Panc1 (cell line): ENCODE measurements around the gene LEPROT. TPM values are rescaled to one million over a fixed set of nuclear protein-coding genes. Genes with fewer than 3 reads are reported as not detected.

Experiments used
- ATAC-seq: fragments of 200-7000 bp; cut with Tn5 transposase; 2 replicates; pipeline ENCODE4 v1.9.1; 2020; ENCODE audit warnings: mild to moderate bottlenecking, moderate library complexity
- BruUV-seq: library from RNA; stranded (reverse); fragments of 400-500 nt; replicated peaks from 2 replicates; lab custom pipeline; 2021; lab: Mats Ljungman, UMichigan
- CTCF ChIA-PET: fragments of 300-600 bp; sonication (Branson Sonifier 250); formaldehyde crosslinking; loops from one replicate; lab custom pipeline; 2022; ENCODE audit warnings: antibody characterized with exemption; lab: Charles Lee
- POLR2A ChIA-PET: fragments of 300-600 bp; sonication (Branson Sonifier 250); formaldehyde crosslinking; loops from one replicate; lab custom pipeline; 2022; ENCODE audit warnings: antibody characterized with exemption; lab: Charles Lee
- DNase-seq: peaks from one replicate; pipeline ENCODE4 v3.0.0-alpha.2; 2010; ENCODE audit warnings: low read depth, low spot score
- H3K27ac ChIP-seq: 2 replicates; pipeline ENCODE4 v1.5.1; 2011; ENCODE audit warnings: mild to moderate bottlenecking, low read length, inconsistent platforms
- H3K27me3 ChIP-seq: fragments of 200-500 bp; sonication (Bioruptor generic); 2 replicates; pipeline ENCODE4 v1.6.0; 2014; ENCODE audit warnings: low read length, inconsistent platforms; ENCODE audit not compliant: control insufficient read depth, insufficient read depth
- H3K36me3 ChIP-seq: fragments of 200-500 bp; sonication (Bioruptor generic); 2 replicates; pipeline ENCODE4 v1.5.1; 2014; ENCODE audit warnings: inconsistent platforms, mild to moderate bottlenecking, low read length, moderate library complexity; ENCODE audit not compliant: control insufficient read depth, insufficient read depth
- H3K4me1 ChIP-seq: 2 replicates; pipeline ENCODE4 v1.5.1; 2011; ENCODE audit warnings: inconsistent platforms, mild to moderate bottlenecking, low read length, moderate library complexity; ENCODE audit not compliant: control insufficient read depth, insufficient read depth
- H3K4me3 ChIP-seq, 2 experiments: 2 replicates each; pipeline ENCODE4 v1.5.1; 2011 to 2012; ENCODE audit warnings: low read depth in 2 of 2, low read length in 2 of 2, mild to moderate bottlenecking in 2 of 2, inconsistent platforms in 1 of 2, moderate library complexity in 1 of 2
- H3K9me3 ChIP-seq: fragments of 200-500 bp; sonication (Bioruptor generic); 2 replicates; pipeline ENCODE4 v1.5.1; 2014; ENCODE audit warnings: low read depth, mild to moderate bottlenecking, inconsistent platforms, low read length, moderate library complexity; ENCODE audit not compliant: control insufficient read depth, insufficient read depth
- POLR2AphosphoS5 ChIP-seq: IDR thresholded peaks from 2 replicates; pipeline ENCODE4 v1.6.1; 2012; ENCODE audit warnings: mild to moderate bottlenecking, low read depth, low read length, moderate library complexity
- SIN3A ChIP-seq: IDR thresholded peaks from 2 replicates; pipeline ENCODE4 v1.6.1; 2012; ENCODE audit warnings: low read depth, mild to moderate bottlenecking, low read length, moderate library complexity, borderline replicate concordance; ENCODE audit not compliant: insufficient read depth
- TCF7L2 ChIP-seq: IDR thresholded peaks from 2 replicates; pipeline ENCODE4 v1.6.1; 2011; ENCODE audit warnings: mild to moderate bottlenecking, low read depth, low read length, inconsistent platforms
- in situ Hi-C: cut with HindIII; loops from 2 replicates; pipeline ENCODE4 v1.10.0; 2016; ENCODE audit warnings: low sequenced_read_pairs, low pct_unique_long_range_greater_than_20kb
- intact Hi-C: fragments of 100-400 bp; cut with micrococcal nuclease; formaldehyde crosslinking; loops from one replicate; pipeline ENCODE4 v1.10.0; 2022; ENCODE audit not compliant: unreplicated experiment
- total RNA-seq: library from RNA; stranded (reverse); gene quantifications from one replicate; pipeline ENCODE4 v1.2.1, GENCODE V29; 2021; ENCODE audit not compliant: unreplicated experiment
- TF ChIP-seq, protein P1 (sequence below): fragments of 450-650 bp; IDR thresholded peaks from 2 replicates; pipeline ENCODE4 v1.5.1; 2017; ENCODE audit warnings: mild to moderate bottlenecking
- TF ChIP-seq, protein P2 (sequence below), 2 experiments: IDR thresholded peaks; 2 replicates each; pipeline ENCODE4 v1.6.1; 2011 to 2012; ENCODE audit warnings: low read depth in 2 of 2, control low read depth in 1 of 2, low read length in 1 of 2, mild to moderate bottlenecking in 1 of 2, moderate library complexity in 1 of 2; ENCODE audit not compliant: insufficient read depth in 1 of 2

The LEPROT gene
- total RNA-seq, 1 experiment from 2014 or later: 53.6 TPM

DNA sequence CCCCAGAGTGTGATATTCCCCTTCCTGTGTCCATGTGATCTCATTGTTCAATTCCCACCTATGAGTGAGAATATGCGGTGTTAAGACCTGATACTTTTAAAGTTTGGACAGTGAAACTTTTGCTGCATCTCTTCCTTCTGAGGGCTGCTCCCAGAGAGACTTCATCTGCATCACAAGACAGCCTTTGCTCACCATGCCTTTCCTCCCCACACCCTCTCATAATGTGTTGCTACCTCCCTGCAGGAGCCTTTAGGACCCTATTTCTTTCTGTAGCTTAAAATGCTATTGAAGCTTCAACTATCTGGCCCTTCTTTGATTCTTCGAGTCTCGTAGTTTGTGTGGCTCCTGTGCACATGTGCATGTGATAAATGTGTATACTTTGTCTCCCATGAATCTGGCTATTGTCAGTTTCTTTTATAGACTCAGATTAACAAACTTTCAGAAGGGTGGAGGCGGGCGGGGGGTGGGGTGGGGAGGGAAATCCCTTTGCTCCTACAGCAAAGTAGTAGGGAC is 23.7 kb downstream of the LEPROT start:
- DNase-seq (no peak), ATAC-seq (no peak)
- intact Hi-C loops (no loop called here), in situ Hi-C loops (no loop called here)
- TF ChIP-seq POLR2AphosphoS5 (no peak), SIN3A (no peak), TCF7L2 (no peak)
- TF ChIP-seq, protein P1, sequence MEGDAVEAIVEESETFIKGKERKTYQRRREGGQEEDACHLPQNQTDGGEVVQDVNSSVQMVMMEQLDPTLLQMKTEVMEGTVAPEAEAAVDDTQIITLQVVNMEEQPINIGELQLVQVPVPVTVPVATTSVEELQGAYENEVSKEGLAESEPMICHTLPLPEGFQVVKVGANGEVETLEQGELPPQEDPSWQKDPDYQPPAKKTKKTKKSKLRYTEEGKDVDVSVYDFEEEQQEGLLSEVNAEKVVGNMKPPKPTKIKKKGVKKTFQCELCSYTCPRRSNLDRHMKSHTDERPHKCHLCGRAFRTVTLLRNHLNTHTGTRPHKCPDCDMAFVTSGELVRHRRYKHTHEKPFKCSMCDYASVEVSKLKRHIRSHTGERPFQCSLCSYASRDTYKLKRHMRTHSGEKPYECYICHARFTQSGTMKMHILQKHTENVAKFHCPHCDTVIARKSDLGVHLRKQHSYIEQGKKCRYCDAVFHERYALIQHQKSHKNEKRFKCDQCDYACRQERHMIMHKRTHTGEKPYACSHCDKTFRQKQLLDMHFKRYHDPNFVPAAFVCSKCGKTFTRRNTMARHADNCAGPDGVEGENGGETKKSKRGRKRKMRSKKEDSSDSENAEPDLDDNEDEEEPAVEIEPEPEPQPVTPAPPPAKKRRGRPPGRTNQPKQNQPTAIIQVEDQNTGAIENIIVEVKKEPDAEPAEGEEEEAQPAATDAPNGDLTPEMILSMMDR: no peak
- TF ChIP-seq, protein P2, sequence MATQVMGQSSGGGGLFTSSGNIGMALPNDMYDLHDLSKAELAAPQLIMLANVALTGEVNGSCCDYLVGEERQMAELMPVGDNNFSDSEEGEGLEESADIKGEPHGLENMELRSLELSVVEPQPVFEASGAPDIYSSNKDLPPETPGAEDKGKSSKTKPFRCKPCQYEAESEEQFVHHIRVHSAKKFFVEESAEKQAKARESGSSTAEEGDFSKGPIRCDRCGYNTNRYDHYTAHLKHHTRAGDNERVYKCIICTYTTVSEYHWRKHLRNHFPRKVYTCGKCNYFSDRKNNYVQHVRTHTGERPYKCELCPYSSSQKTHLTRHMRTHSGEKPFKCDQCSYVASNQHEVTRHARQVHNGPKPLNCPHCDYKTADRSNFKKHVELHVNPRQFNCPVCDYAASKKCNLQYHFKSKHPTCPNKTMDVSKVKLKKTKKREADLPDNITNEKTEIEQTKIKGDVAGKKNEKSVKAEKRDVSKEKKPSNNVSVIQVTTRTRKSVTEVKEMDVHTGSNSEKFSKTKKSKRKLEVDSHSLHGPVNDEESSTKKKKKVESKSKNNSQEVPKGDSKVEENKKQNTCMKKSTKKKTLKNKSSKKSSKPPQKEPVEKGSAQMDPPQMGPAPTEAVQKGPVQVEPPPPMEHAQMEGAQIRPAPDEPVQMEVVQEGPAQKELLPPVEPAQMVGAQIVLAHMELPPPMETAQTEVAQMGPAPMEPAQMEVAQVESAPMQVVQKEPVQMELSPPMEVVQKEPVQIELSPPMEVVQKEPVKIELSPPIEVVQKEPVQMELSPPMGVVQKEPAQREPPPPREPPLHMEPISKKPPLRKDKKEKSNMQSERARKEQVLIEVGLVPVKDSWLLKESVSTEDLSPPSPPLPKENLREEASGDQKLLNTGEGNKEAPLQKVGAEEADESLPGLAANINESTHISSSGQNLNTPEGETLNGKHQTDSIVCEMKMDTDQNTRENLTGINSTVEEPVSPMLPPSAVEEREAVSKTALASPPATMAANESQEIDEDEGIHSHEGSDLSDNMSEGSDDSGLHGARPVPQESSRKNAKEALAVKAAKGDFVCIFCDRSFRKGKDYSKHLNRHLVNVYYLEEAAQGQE (IDR thresholded peaks at IDR 0.05; ENCODE audit: insufficient read depth in 1 of 2, low read depth in 2 of 2, low read length in 1 of 2): no peak
- CTCF ChIA-PET: no interaction called here
- Histone ChIP-seq H3K27me3 (no peaks in the 10 kb centered on the region), H3K9me3 (no peaks in the 10 kb centered on the region), H3K4me1 (no peaks in the 10 kb centered on the region), H3K4me3 (no peak overlapping the region), H3K36me3 (no peaks in the 10 kb centered on the region), H3K27ac (no peak overlapping the region)
- no TSS peak for BruUV-seq
- POLR2A ChIA-PET: no interaction called here

DNA sequence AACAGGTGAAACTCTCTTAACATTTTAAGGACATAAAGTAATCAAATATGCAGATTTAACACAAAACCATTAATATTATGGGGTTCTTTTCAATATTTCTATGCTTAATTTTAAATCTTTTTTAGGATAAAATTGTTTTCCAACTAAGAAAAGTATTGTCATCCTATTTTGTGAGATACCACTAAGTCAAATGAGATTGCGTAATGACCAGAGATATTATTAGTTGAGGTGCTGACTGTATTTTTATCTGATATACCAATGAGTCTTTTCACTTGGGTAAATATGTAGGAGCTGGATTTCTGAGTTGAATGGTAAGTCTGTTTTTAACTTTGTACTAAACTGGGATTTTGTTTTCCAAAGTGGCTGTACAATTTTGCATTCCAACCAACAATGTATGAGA is 25.4 kb downstream of the LEPROT start:
- in situ Hi-C loops (no loop called here), intact Hi-C loops (no loop called here)
- CTCF ChIA-PET: no interaction called here
- no peak for ATAC-seq
- no TSS peak for BruUV-seq
- no peak overlapping the region for H3K27ac ChIP-seq
- TF ChIP-seq POLR2AphosphoS5 (no peak), SIN3A (no peak), TCF7L2 (no peak)
- TF ChIP-seq, protein P1: no peak
- TF ChIP-seq, protein P2 (IDR thresholded peaks at IDR 0.05; ENCODE audit: insufficient read depth in 1 of 2, low read depth in 2 of 2, low read length in 1 of 2): no peak
- no peaks in the 10 kb centered on the region for H3K36me3 ChIP-seq
- no peak overlapping the region for H3K4me3 ChIP-seq
- H3K27me3 ChIP-seq: no peaks in the 10 kb centered on the region
- POLR2A ChIA-PET: no interaction called here
- no peaks in the 10 kb centered on the region for H3K9me3 ChIP-seq
- no peak for DNase-seq
- no peaks in the 10 kb centered on the region for H3K4me1 ChIP-seq
